ENCODE measurements around the gene FOXI1. TPM values are rescaled to one million over a fixed set of nuclear protein-coding genes. Genes with fewer than 3 reads are reported as not detected.
"Not testable (repeated sequence)": the region's sequence is repeated elsewhere in the genome, so short reads cannot be mapped to it uniquely, and the experiment has no call there.

Gene FOXI1
- total RNA-seq, 1 donor from 2014 or later: not detected

DNA sequence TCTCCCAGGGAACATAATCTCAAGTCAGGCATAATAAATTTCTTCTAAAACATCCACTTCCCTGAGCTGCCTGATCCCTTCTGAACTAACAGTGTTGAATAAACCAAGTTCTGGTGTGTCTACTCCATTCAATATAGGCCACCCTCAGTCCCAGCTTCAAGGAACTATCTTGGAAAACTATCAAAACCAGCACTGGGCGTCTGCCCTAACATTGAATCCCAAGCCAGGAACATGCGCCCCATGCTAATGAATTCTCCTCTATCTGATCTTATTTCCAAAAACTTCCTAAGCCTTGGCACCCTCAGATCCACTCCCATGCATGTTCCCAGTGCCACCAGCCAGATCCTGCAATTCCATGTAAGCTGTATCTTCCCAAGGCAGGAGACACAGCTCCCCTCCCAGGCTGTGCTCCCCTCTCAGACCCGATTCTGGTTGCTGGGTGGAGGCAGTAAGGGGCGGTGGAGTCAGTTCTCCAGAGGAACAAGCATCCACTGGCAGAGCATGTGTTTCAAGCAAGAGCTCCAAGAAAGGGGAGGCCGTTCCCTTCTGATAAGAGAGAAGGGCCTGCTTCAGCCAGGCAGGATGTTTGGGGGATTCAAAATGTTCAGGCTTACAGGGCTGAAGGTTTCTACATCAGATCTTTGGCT, 13.1 kb upstream of the FOXI1 start:
- intact Hi-C loops (cut with micrococcal nuclease): no loop called here

GRCh38 chr5:170094329-170094728, 11.4 kb upstream of the FOXI1 start:
- intact Hi-C loops (cut with micrococcal nuclease): not testable (repeated sequence)

- intact Hi-C loops (cut with micrococcal nuclease): no loop called here
Measured at GRCh38 chr5:170095646-170096045, 10.1 kb upstream of the FOXI1 start.

- intact Hi-C loops (cut with micrococcal nuclease): no loop called here
Measured at GRCh38 chr5:170097934-170098333, 7.8 kb upstream of the FOXI1 start.

GRCh38 chr5:170100066-170100943, 5.4 kb upstream of the FOXI1 start:
- intact Hi-C loops (cut with micrococcal nuclease): loop anchor here (1.0 to 2.0 kb wide), 5 partner anchors 84 to 533 kb away; no protein-coding TSS in a partner anchor

DNA sequence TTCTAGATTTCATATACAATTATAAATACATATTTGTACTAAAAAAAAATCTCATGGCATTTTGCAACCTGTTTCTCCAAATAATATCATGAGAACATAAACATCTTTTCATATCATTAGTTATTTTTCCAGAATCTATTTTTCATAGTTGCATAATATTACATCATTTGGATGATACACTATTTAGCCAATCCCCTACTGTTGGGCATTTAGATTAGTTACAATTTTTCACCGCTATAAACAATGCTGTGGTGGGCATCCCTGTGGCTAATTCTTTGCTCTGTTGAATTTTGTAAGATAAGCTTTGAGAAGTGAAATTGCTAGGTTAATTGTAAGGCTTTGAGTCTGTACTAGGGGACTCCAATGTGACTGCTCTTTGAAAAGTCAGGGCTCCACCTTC, 2.2 kb upstream of the FOXI1 start:
- intact Hi-C loops (cut with micrococcal nuclease): no loop called here

GRCh38 chr5:170104299-170104698, 1.4 kb upstream of the FOXI1 start:
- intact Hi-C loops (cut with micrococcal nuclease): no loop called here

- intact Hi-C loops (cut with micrococcal nuclease): no loop called here
Measured at GRCh38 chr5:170104710-170105109, 987 bp upstream of the FOXI1 start.

DNA sequence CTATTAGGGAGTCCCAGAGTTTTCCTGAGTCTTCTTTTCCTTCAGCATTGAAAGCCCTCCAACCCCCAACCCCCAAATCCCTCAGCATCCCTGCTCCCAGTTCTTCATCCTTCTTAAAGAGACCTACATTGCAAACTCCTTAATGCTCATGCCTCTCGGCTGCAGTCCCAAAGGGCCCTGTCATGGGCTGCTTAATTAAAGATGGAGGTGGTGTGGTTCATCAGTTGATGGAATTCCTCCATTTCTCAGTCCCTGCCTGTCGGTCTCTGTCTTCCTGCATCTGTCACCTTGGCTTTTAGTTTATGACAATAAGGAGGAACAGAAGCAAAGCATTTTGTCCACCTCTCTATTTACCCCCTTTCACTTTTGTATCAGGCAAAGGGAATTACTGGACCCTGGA, 2.0 kb downstream of the FOXI1 start:
- intact Hi-C loops (cut with micrococcal nuclease): no loop called here

GRCh38 chr5:170108266-170108785, 2.6 kb downstream of the FOXI1 start:
- intact Hi-C loops (cut with micrococcal nuclease): no loop called here

GRCh38 chr5:170109059-170110031, 3.6 kb downstream of the FOXI1 start:
- intact Hi-C loops (cut with micrococcal nuclease): no loop called here

GRCh38 chr5:170110403-170111087, 4.8 kb downstream of the FOXI1 start:
- intact Hi-C loops (cut with micrococcal nuclease): no loop called here

- intact Hi-C loops (cut with micrococcal nuclease): no loop called here
Measured at GRCh38 chr5:170111088-170111785, 5.5 kb downstream of the FOXI1 start.

- intact Hi-C loops (cut with micrococcal nuclease): no loop called here
Measured at GRCh38 chr5:170112876-170113521, 7.3 kb downstream of the FOXI1 start.

- intact Hi-C loops (cut with micrococcal nuclease): no loop called here
Measured at GRCh38 chr5:170113522-170113900, 7.8 kb downstream of the FOXI1 start.

DNA sequence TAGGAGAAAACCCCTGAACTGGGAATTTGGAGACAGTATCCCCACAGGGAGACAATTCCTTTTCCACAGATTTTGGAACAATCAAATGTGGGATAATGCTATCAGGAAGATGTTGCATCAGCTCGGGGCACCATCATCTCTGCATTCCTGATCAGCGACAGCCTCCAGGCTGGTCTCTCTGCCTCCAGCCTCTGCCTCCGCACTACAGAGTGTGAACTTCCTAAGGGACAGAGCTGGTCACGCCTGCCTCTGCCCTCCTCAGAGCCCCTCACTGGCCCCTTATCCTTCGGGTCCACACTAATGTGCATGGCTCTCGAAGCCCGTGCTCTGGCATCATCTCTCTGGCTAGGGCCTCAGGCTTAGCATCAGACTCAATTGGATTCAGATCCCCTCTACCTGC, 8.6 kb downstream of the FOXI1 start:
- intact Hi-C loops (cut with micrococcal nuclease): no loop called here

- intact Hi-C loops (cut with micrococcal nuclease): no loop called here
Measured at GRCh38 chr5:170115925-170116324, 10.2 kb downstream of the FOXI1 start.

DNA sequence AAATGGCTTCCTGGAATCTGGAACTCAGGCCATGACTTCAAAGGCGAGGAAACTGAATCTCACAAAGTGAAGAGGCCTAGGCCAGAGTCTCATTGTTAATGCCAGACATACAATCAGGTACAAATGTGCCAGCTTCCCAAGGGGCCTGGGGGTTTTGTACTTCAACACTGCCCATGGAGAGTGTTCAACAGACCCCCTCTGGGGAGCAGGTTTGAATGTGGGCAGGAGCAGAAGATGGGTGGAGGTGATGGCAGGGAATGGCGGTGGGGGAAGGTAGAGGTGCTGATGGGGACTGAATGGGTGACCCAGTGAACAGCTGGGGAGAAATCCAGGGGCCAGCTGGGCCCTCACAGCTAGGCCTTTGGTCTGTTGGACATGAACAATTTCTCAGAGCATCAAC, 12.0 kb downstream of the FOXI1 start:
- intact Hi-C loops (cut with micrococcal nuclease): no loop called here

GRCh38 chr5:170120576-170120975, 14.9 kb downstream of the FOXI1 start:
- intact Hi-C loops (cut with micrococcal nuclease): no loop called here

DNA sequence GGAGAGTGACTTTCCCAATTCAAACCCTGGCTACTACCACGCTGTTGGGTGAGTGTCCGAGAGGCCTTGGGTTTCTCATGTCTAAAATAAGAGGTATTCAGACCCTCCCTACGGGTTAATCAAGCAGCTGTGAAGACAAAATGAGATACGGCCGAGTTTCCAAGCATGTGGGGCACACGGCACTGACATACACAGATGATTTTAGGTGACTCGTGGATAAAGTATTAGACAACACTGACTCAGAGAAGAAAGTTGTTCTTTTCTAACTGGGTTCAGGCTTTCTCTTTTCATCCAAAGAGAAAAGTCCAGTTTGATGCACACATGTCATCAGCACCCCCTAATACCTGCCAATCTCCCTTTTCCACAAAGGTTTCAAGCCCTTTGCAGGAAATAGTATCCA, 15.6 kb downstream of the FOXI1 start:
- intact Hi-C loops (cut with micrococcal nuclease): no loop called here
